ENCODE measurements around the gene ZNF248. TPM values are rescaled to one million over a fixed set of nuclear protein-coding genes. Genes with fewer than 3 reads are reported as not detected.
"Not testable (repeated sequence)": the region's sequence is repeated elsewhere in the genome, so short reads cannot be mapped to it uniquely, and the experiment has no call there.

Gene ZNF248
- total RNA-seq, 4 donors from 2014 or later = 11.8 to 24.0 (median 16.1) TPM

DNA sequence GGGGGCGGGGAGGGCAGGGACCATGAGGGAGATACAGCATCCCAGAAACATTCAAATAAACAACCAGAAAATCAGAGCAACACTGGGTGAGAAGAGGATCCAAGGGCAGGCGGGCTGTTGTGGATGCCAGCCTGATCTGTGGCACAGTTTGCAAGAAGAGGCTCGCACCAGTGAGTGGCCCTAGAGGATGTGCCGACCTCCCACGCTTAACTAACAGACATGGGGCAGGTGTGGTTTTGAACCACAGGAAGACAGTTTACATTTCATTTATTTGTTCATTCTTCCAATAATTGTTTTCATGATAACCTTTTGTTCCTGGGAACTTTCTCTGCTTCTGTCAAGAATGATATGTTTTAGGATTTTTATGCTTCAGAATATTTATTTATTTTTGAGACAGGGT, 115.6 kb downstream of the ZNF248 start:
- TF ChIP-seq, protein P1, sequence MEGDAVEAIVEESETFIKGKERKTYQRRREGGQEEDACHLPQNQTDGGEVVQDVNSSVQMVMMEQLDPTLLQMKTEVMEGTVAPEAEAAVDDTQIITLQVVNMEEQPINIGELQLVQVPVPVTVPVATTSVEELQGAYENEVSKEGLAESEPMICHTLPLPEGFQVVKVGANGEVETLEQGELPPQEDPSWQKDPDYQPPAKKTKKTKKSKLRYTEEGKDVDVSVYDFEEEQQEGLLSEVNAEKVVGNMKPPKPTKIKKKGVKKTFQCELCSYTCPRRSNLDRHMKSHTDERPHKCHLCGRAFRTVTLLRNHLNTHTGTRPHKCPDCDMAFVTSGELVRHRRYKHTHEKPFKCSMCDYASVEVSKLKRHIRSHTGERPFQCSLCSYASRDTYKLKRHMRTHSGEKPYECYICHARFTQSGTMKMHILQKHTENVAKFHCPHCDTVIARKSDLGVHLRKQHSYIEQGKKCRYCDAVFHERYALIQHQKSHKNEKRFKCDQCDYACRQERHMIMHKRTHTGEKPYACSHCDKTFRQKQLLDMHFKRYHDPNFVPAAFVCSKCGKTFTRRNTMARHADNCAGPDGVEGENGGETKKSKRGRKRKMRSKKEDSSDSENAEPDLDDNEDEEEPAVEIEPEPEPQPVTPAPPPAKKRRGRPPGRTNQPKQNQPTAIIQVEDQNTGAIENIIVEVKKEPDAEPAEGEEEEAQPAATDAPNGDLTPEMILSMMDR (IDR thresholded peaks at IDR 0.05) = no peak
- no peak for TF ChIP-seq POLR2A (IDR thresholded peaks at IDR 0.05)
- TF ChIP-seq EP300 (IDR thresholded peaks at IDR 0.05) = no peak
- H3K27ac ChIP-seq = no peak overlapping the region
- peaks cover 0 to 14% (median 0%) of the 10 kb centered on the region in 4 donors for H3K9me3 ChIP-seq
- WGBS, 2 donors = 81 to 87% methylated on average over 5 of the region's 5 CpGs
- no peaks in the 10 kb centered on the region for H3K4me1 ChIP-seq
- no peak overlapping the region for H3K4me3 ChIP-seq
- H3K36me3 ChIP-seq = no peaks in the 10 kb centered on the region
- H3K27me3 ChIP-seq = no peaks in the 10 kb centered on the region
- DNase-seq (ENCODE audit: low spot score in 2 of 2) = no peak

DNA sequence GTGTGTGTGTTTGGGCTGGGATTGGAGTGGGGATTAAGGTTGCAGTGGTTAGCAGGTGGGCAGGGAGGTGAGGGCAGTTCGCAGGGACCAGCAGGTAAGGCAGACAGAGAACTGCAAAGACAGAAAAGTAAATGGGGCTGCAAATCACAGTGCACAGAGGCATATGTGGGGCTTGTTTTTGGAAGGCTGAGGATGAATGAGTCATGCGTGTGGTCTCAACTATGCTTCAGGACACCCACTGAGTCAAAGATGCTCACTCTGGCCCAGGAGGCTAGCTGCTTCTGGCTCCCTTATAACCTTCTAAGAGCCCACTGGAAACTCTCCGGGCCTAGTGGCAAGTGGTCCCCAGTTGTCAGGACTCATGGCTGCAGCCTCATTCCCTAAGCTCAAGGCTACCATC, 118.2 kb downstream of the ZNF248 start:
- TF ChIP-seq POLR2A (IDR thresholded peaks at IDR 0.05) = no peak
- H3K27ac ChIP-seq = no peak overlapping the region
- no peak for DNase-seq (ENCODE audit: low spot score in 2 of 2)
- WGBS, 2 donors = 67 to 83% methylated on average over 3 of the region's 3 CpGs
- no peak overlapping the region for H3K4me3 ChIP-seq
- no peaks in the 10 kb centered on the region for H3K36me3 ChIP-seq
- no peaks in the 10 kb centered on the region for H3K27me3 ChIP-seq
- H3K4me1 ChIP-seq = no peaks in the 10 kb centered on the region
- H3K9me3 ChIP-seq = peaks cover 0 to 18% (median 0%) of the 10 kb centered on the region in 4 donors

DNA sequence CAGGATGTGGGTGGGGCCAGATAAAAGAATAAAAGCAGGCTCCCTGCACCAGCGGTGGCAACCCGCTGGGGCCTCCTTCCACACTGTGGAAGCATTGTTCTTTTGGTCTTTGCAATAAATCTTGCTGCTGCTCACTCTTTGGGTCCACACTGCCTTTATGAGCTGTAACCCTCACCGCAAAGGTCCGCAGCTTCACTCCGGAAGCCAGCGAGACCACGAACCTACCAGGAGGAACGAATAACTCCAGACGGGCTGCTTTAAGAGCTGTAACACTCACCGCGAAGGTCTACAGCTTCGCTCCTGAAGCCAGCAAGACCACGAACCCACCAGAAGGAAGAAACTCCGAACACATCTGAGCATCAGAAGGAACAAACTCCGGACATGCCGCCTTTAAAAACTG, 119.2 kb downstream of the ZNF248 start:
- H3K27ac ChIP-seq; H3K4me1 ChIP-seq; DNase-seq (ENCODE audit: low spot score in 2 of 2); H3K4me3 ChIP-seq; H3K27me3 ChIP-seq; H3K36me3 ChIP-seq: not testable (repeated sequence)
- H3K9me3 ChIP-seq = peaks cover 0 to 18% (median 0%) of the 10 kb centered on the region in 4 donors
- WGBS, 2 donors = 91 to 92% methylated on average over 16 of the region's 16 CpGs

DNA sequence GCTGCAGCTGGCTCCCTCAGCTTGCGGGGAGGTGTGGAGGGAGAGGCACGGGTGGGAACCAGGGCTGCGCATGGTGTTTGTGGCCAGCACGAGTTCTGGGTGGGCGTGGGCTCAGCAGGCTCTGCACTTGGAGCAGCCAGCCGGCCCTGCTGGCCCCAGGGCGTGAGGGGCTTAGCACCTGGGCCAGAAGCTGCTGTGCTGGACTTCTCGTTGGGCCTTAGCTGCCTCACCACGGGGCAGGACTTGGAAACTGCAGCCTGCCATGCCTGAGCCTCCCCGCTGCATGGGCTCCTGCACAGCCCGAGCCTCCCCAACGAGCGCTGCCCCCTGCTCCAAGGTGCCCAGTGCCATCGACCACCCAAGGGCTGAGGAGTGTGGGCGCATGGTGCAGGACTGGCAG, 120.1 kb downstream of the ZNF248 start:
- Histone ChIP-seq H3K4me1 (no peaks in the 10 kb centered on the region), H3K27ac (no peak overlapping the region), H3K9me3 (peaks cover 0 to 18% (median 0%) of the 10 kb centered on the region in 4 donors), H3K27me3 (no peaks in the 10 kb centered on the region), H3K36me3 (no peaks in the 10 kb centered on the region), H3K4me3 (no peak overlapping the region)
- WGBS, 2 donors = 71 to 79% methylated on average over 5 to 7 of the region's 15 CpGs
- TF ChIP-seq EP300 (IDR thresholded peaks at IDR 0.05) (no peak), POLR2A (IDR thresholded peaks at IDR 0.05) (no peak)
- TF ChIP-seq, protein P1 (IDR thresholded peaks at IDR 0.05) = no peak
- no peak for DNase-seq (ENCODE audit: low spot score in 2 of 2)

DNA sequence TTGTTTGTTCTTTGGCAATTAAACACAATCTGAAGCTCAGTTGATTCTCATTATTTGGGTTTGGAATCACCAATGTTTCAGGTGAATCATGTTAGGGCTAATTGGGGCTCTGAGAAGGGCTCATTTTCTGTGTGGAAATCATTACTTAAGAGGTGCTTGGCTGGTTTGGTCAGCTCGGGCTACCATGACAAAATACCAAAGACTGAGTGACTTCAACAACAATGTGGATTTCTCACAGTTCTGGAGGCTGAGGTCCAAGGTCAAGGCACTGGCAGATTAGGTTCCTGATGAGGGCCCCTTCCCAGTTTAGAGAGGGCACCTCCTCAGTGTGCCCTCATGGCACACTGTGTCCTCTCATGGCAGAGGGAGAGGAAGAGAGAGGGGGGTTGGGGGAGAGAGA, 121.3 kb downstream of the ZNF248 start:
- no peak for DNase-seq (ENCODE audit: low spot score in 2 of 2)
- 60 to 67% methylated on average over 1 of the region's 1 CpG for WGBS, 2 donors
- H3K4me1 ChIP-seq = no peaks in the 10 kb centered on the region
- H3K27ac ChIP-seq = no peak overlapping the region
- no peaks in the 10 kb centered on the region for H3K27me3 ChIP-seq
- H3K36me3 ChIP-seq = no peaks in the 10 kb centered on the region
- peaks cover 0 to 12% (median 0%) of the 10 kb centered on the region in 4 donors for H3K9me3 ChIP-seq
- no peak overlapping the region for H3K4me3 ChIP-seq
- TF ChIP-seq, protein P1 (IDR thresholded peaks at IDR 0.05) = no peak
- TF ChIP-seq EP300 (IDR thresholded peaks at IDR 0.05) = no peak
- TF ChIP-seq POLR2A (IDR thresholded peaks at IDR 0.05) = no peak

DNA sequence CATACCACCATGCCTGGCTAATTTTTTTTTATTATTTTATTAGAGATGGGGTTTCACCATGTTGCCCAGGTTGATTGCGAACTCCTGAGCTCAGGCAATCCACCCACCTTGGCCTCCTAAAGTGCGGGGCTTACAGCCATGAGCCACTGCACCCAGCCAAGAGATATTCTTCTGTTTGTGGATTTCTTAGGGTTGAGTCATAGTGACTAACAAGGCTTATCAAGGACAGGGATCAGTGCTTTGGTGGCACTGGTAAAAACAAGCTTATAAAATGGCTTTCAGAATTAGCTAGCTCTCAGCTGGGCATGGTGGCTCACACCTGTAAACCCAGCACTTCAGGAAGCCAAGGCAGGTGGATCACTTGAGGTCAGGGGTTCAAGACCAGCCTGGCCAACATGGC, 122.4 kb downstream of the ZNF248 start:
- TF ChIP-seq, protein P1 (IDR thresholded peaks at IDR 0.05) = no peak
- TF ChIP-seq EP300 (IDR thresholded peaks at IDR 0.05) = no peak
- no peak for TF ChIP-seq POLR2A (IDR thresholded peaks at IDR 0.05)
- H3K27ac ChIP-seq = no peak overlapping the region
- 86 to 87% methylated on average over 2 of the region's 2 CpGs for WGBS, 2 donors
- H3K4me1 ChIP-seq = no peaks in the 10 kb centered on the region
- no peaks in the 10 kb centered on the region for H3K36me3 ChIP-seq
- DNase-seq (ENCODE audit: low spot score in 2 of 2) = no peak
- H3K4me3 ChIP-seq = no peak overlapping the region
- H3K27me3 ChIP-seq = no peaks in the 10 kb centered on the region
- H3K9me3 ChIP-seq = peaks cover 0 to 12% (median 0%) of the 10 kb centered on the region in 4 donors

Other genes starting within 250 kb of the ZNF248 start
- gene ZNF25, start 119.0 kb upstream of the ZNF248 start, total RNA-seq = 10 to 100 TPM; 13.8 to 23.2 (median 18.7) TPM
- gene ZNF33A, start 153.1 kb upstream of the ZNF248 start, total RNA-seq = 10 to 100 TPM; 15.0 to 31.6 (median 29.3) TPM
- 10 to 100 TPM; 20.3 to 27.6 (median 24.7) TPM for gene ZNF37A, start 236.7 kb upstream of the ZNF248 start, total RNA-seq

All from tibial nerve (tissue), 4 donors.